Measurements from ENCODE around the gene CKLF. TPM values are rescaled to one million over a fixed set of nuclear protein-coding genes. Genes with fewer than 3 reads are reported as not detected.
"Not testable (repeated sequence)": the region's sequence is repeated elsewhere in the genome, so short reads cannot be mapped to it uniquely, and the experiment has no call there.

Gene CKLF
- polyA plus RNA-seq, 4 donors: 34.0 to 44.3 (median 39.7) TPM

- no peak for DNase-seq (ENCODE audit: low read depth in 4 of 4, low spot score in 3 of 4)
These were observed 57.9 kb downstream of the CKLF start for GRCh38 chr16:66610111-66610820.

GRCh38 chr16:66611911-66612310 lies 59.5 kb downstream of the CKLF start:
- DNase-seq (ENCODE audit: low read depth in 4 of 4, low spot score in 3 of 4): not testable (repeated sequence)

GRCh38 chr16:66612422-66612821 lies 60.0 kb downstream of the CKLF start:
- DNase-seq (ENCODE audit: low read depth in 4 of 4, low spot score in 3 of 4): no peak

- no peak for DNase-seq (ENCODE audit: low read depth in 4 of 4, low spot score in 3 of 4)
These were observed 61.9 kb downstream of the CKLF start for GRCh38 chr16:66614161-66614802.

Other genes with a start within 250 kb of the CKLF start
- gene CDH5, start 185.9 kb upstream of the CKLF start, polyA plus RNA-seq (ENCODE audit: insufficient read length in 4 of 4): 10 to 100 TPM; 49.6 to 65.2 (median 60.1) TPM
- 1 to 10 TPM in 3 of 4 donors, under 1 TPM in 1; 0.66 to 2.9 (median 1.5) TPM for gene BEAN1, start 125.3 kb upstream of the CKLF start, polyA plus RNA-seq (ENCODE audit: insufficient read length in 4 of 4)
- gene TK2, start 2.5 kb upstream of the CKLF start, polyA plus RNA-seq (ENCODE audit: insufficient read length in 4 of 4): 10 to 100 TPM; 31.7 to 44.6 (median 35.2) TPM
- 1 to 10 TPM; 5.2 to 9.8 (median 6.7) TPM for gene CMTM1, start 13.9 kb downstream of the CKLF start, polyA plus RNA-seq (ENCODE audit: insufficient read length in 4 of 4)
- 1 to 10 TPM in 1 of 4 donors, under 1 TPM in 3; 0.42 to 1.0 (median 0.68) TPM for gene CMTM2, start 26.9 kb downstream of the CKLF start, polyA plus RNA-seq (ENCODE audit: insufficient read length in 4 of 4)
- gene CMTM3, start 52.1 kb downstream of the CKLF start, polyA plus RNA-seq (ENCODE audit: insufficient read length in 4 of 4): 10 to 100 TPM; 61.2 to 84.7 (median 70.0) TPM
- 10 to 100 TPM; 21.0 to 67.0 (median 62.7) TPM for gene CMTM4, start 144.2 kb downstream of the CKLF start, polyA plus RNA-seq (ENCODE audit: insufficient read length in 4 of 4)
- gene DYNC1LI2, start 199.0 kb downstream of the CKLF start, polyA plus RNA-seq (ENCODE audit: insufficient read length in 4 of 4): 100 to 1,000 TPM; 109 to 161 (median 128) TPM
- gene TERB1, start 249.0 kb downstream of the CKLF start, polyA plus RNA-seq (ENCODE audit: insufficient read length in 4 of 4): not detected

Measured in left renal pelvis (tissue), 4 donors.